Measurements from ENCODE around the gene TAB2. TPM values are rescaled to one million over a fixed set of nuclear protein-coding genes. Genes with fewer than 3 reads are reported as not detected.

Gene TAB2
- total and polyA plus RNA-seq, 7 donors = 33.4 to 149 (median 100) TPM

DNA sequence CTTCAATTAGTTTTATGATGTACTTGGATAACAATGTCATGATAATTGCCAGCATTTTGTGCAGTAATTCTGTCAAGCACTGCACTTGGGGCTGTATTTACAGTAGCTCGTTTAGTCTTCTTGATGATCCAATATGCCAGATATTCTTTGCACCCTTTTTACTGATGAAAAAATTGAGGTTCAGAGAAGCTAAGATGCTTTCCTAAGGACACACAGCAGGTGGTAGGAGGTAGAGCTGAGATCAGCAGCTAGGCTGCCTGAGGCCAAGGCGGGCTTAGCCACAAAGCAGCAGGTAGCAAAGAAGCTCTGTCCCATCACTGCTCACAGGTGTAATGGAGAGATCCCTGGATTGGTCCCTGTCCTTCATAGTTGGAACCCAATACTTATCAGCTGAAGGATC, 115.9 kb downstream of the TAB2 start:
- TF ChIP-seq POLR2A (IDR thresholded peaks at IDR 0.05) (no peak), POLR2AphosphoS5 (IDR thresholded peaks at IDR 0.05) (no peak), EP300 (IDR thresholded peaks at IDR 0.05) (no peak)
- TF ChIP-seq, protein P1, sequence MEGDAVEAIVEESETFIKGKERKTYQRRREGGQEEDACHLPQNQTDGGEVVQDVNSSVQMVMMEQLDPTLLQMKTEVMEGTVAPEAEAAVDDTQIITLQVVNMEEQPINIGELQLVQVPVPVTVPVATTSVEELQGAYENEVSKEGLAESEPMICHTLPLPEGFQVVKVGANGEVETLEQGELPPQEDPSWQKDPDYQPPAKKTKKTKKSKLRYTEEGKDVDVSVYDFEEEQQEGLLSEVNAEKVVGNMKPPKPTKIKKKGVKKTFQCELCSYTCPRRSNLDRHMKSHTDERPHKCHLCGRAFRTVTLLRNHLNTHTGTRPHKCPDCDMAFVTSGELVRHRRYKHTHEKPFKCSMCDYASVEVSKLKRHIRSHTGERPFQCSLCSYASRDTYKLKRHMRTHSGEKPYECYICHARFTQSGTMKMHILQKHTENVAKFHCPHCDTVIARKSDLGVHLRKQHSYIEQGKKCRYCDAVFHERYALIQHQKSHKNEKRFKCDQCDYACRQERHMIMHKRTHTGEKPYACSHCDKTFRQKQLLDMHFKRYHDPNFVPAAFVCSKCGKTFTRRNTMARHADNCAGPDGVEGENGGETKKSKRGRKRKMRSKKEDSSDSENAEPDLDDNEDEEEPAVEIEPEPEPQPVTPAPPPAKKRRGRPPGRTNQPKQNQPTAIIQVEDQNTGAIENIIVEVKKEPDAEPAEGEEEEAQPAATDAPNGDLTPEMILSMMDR (IDR thresholded peaks at IDR 0.05) = no peak
- DNase-seq = no peak
- Histone ChIP-seq H3K27me3 (no peaks in the 10 kb centered on the region), H3K36me3 (no peaks in the 10 kb centered on the region), H3K27ac (no peak overlapping the region), H3K4me1 (peaks cover 0 to 24% (median 9%) of the 10 kb centered on the region in 4 donors), H3K9me3 (no peaks in the 10 kb centered on the region), H3K4me3 (no peak overlapping the region)
- WGBS, 2 donors = 62 to 75% methylated on average over 2 of the region's 2 CpGs
- intact Hi-C loops (cut with DNase I) = loop anchor here (2.0 to 10.0 kb wide), 2 partner anchors 83 to 859 kb away; no protein-coding TSS in a partner anchor

DNA sequence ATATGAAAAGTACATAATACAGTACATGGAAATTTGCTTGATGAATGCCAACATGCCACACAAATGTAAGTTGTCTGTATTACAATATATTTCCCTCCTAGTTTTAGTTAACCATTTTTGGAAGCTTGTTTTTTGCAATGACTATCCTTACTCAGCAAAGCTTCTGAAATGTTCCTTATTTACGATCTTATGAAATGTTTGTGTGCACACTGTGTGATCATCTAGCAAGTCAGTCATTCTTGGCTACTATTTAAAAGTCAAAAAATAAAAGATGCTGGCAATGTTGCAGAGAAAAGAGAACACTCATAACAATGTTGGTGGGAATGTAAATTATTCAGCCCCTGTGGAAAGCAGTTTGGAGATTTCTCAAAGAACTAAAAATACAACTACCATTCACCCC, 116.4 kb downstream of the TAB2 start:
- Histone ChIP-seq H3K36me3 (no peaks in the 10 kb centered on the region), H3K27ac (no peak overlapping the region), H3K27me3 (no peaks in the 10 kb centered on the region), H3K4me3 (no peak overlapping the region), H3K4me1 (peaks cover 0 to 24% (median 9%) of the 10 kb centered on the region in 4 donors), H3K9me3 (no peaks in the 10 kb centered on the region)
- 64 to 76% methylated on average over 1 of the region's 1 CpG for WGBS, 2 donors
- no peak for DNase-seq
- TF ChIP-seq, protein P1 (IDR thresholded peaks at IDR 0.05) = no peak
- TF ChIP-seq POLR2A (IDR thresholded peaks at IDR 0.05) (no peak), POLR2AphosphoS5 (IDR thresholded peaks at IDR 0.05) (peak in 1 of 4 donors; percentile 22), EP300 (IDR thresholded peaks at IDR 0.05) (no peak)
- intact Hi-C loops (cut with DNase I) = loop anchor here (2.0 to 10.0 kb wide), 2 partner anchors 83 to 859 kb away; no protein-coding TSS in a partner anchor

DNA sequence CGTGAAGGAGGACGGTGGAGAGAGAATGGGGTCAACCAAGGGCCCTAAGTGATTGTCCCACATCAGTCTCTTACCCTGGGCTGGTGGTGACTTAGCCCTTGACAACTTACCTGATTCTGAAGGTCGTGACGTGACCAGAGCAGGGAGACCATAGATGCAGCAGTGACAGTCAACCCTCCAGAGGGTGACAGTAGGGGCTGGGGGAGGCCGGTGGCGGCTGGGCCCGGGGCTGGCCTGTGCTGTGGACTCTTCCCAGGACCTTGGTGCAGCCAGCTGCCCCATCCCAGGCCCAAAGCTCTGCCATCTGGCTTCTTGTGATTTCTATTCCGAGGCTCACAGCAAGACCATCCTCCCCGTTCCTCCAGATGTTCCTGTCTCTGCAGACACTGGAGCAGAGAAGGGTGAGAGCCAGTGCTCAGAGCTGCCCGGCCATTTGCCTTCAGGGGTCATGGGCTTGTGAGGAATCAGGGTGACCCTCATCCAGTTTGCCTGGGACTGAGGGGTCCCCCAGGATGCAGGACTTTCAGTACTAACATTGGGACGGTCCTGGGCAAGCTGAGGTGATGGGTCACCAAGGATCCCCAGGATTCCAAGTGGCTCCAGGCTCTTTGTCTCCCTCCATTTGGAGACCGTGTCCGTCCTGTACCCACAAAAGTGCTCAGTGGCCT, 118.5 kb downstream of the TAB2 start:
- TF ChIP-seq POLR2AphosphoS5 (IDR thresholded peaks at IDR 0.05) (no peak), POLR2A (IDR thresholded peaks at IDR 0.05) (no peak), EP300 (IDR thresholded peaks at IDR 0.05) (no peak)
- TF ChIP-seq, protein P1 (IDR thresholded peaks at IDR 0.05) = no peak
- WGBS, 2 donors = 89 to 96% methylated on average over 13 of the region's 13 CpGs
- Histone ChIP-seq H3K27ac (no peak overlapping the region), H3K4me3 (no peak overlapping the region), H3K4me1 (peaks cover 0 to 24% (median 9%) of the 10 kb centered on the region in 4 donors), H3K9me3 (no peaks in the 10 kb centered on the region), H3K27me3 (no peaks in the 10 kb centered on the region), H3K36me3 (no peaks in the 10 kb centered on the region)
- intact Hi-C loops (cut with DNase I) = loop anchor here (10.0 kb wide), 1 partner anchor 861 kb away; no protein-coding TSS in a partner anchor
- DNase-seq = no peak

DNA sequence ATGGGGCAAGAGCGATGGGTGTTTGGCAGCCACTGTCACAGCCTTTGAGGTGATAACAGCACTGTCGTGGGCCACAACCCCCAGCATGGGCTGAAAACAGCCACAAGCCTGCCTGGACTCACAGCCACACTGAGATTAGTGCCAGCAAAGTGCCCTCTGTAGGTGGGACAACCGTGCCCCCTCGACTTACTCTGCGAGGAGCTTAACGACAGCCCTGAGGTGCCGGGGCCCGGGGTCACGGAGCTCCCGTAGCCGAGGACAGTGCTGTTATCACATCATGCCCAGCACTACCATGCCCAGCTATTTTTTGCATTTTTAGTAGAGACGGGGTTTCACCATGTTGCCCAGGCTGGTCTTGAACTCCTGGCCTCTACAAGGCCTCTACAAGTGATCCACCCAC, 119.1 kb downstream of the TAB2 start:
- no peaks in the 10 kb centered on the region for H3K9me3 ChIP-seq
- H3K4me1 ChIP-seq = peaks cover 0 to 22% (median 8%) of the 10 kb centered on the region in 4 donors
- no peaks in the 10 kb centered on the region for H3K36me3 ChIP-seq
- DNase-seq = no peak
- intact Hi-C loops (cut with DNase I) = loop anchor here (10.0 kb wide), 1 partner anchor 862 kb away; no protein-coding TSS in a partner anchor
- WGBS, 2 donors = 96 to 97% methylated on average over 12 of the region's 12 CpGs
- H3K27ac ChIP-seq = no peak overlapping the region
- H3K4me3 ChIP-seq = no peak overlapping the region
- TF ChIP-seq POLR2A (IDR thresholded peaks at IDR 0.05) = no peak
- TF ChIP-seq POLR2AphosphoS5 (IDR thresholded peaks at IDR 0.05) = no peak
- no peaks in the 10 kb centered on the region for H3K27me3 ChIP-seq

DNA sequence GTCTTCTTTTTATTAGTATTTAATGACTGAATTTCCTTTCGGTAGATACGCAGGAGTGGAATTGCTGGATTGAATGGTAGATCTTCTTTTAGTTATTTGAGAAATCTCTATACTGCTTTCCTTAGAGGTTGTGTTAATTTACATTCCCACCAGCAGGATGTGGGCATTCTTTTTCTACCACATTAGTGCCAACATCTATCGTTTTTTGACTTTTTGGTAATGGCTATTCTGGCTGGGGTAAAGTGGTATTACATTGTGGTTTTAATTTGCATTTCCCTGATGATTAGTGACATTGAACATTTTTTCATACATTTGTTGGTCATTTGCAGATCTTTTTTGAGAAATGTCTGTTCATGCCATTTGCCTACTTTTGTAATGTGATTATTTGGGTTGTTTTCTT, 119.7 kb downstream of the TAB2 start:
- WGBS, 2 donors = 79 to 87% methylated on average over 3 of the region's 3 CpGs
- H3K27ac ChIP-seq = no peak overlapping the region
- H3K4me1 ChIP-seq = peaks cover 0 to 18% (median 3%) of the 10 kb centered on the region in 4 donors
- no peaks in the 10 kb centered on the region for H3K36me3 ChIP-seq
- H3K9me3 ChIP-seq = no peaks in the 10 kb centered on the region
- no peaks in the 10 kb centered on the region for H3K27me3 ChIP-seq
- H3K4me3 ChIP-seq = no peak overlapping the region
- intact Hi-C loops (cut with DNase I) = loop anchor here (10.0 kb wide), 1 partner anchor 862 kb away; no protein-coding TSS in a partner anchor
- DNase-seq = no peak
- TF ChIP-seq, protein P1 (IDR thresholded peaks at IDR 0.05) = no peak
- TF ChIP-seq POLR2AphosphoS5 (IDR thresholded peaks at IDR 0.05) = no peak
- TF ChIP-seq POLR2A (IDR thresholded peaks at IDR 0.05) = no peak
- TF ChIP-seq EP300 (IDR thresholded peaks at IDR 0.05) = no peak
